ENCODE results near the gene BCL2L13. TPM values are rescaled to one million over a fixed set of nuclear protein-coding genes. Genes with fewer than 3 reads are reported as not detected.

BCL2L13 gene
- total RNA-seq, 1 donor from 2014 or later: 25.7 TPM

DNA sequence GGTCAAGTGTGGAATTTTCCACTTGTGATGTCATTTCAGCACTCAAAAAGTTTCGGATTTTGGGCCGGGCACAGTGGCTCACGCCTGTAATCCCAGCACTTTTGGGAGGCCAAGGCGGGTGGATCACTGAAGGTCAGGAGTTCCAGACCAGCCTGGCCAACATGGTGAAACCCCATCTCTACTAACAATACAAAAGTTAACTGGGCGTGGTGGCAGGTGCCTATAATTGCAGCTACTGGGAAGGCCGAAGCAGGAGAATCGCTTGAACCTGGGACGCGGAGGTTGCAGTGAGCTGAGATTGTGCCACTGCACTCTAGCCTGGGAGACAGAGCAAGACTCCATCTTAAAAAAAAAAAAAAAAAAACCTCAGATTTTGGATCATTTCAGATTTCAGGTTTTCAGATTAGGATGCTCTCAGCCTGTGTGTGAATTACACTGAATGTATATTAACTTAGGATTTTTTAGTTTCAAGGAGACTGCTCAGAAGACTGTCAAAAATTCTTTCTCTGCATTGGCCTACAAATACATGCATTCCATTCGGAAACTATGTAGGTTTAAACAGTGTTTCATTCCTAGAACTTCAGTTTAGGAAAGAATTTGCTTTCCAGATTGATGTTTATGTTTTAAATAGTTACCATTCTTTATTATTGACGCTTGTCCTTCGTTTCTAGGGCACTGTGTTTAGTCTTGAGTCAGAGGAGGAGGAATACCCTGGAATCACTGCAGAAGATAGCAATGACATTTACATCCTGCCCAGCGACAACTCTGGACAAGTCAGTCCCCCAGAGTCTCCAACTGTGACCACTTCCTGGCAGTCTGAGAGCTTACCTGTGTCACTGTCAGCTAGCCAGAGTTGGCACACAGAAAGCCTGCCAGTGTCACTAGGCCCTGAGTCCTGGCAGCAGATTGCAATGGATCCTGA is 87.7 kb downstream of the BCL2L13 start:
- DNase-seq (ENCODE audit: low read depth in 2 of 2): no peak

DNA sequence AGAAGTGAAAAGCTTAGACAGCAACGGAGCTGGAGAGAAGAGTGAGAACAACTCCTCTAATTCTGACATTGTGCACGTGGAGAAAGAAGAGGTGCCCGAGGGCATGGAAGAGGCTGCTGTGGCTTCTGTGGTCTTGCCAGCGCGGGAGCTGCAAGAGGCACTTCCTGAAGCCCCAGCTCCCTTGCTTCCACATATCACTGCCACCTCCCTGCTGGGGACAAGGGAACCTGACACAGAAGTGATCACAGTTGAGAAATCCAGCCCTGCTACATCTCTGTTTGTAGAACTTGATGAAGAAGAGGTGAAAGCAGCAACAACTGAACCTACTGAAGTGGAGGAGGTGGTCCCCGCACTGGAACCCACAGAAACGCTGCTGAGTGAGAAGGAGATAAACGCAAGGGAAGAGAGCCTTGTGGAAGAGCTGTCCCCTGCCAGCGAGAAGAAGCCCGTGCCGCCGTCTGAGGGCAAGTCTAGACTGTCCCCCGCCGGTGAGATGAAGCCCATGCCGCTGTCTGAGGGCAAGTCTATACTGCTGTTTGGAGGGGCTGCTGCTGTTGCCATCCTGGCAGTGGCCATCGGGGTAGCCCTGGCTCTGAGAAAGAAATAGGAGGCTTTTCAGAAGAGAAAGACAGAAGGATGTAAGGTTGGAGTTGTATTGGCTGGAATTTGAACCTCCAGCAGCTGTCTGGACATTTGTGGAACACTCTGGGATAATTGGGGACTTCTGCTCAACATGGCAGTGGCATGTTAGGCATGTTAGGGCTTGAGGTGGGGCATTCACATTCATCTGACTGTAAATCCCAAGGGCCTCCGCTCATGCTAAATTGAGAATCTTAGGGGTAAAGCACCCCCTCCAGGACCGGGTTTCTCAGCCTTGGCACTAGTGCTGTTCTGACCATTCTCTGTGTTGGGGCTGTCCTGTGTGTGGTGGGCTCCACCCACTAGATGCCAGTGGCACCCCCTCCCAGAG is 88.7 kb downstream of the BCL2L13 start:
- no peak for DNase-seq (ENCODE audit: low read depth in 2 of 2)

DNA sequence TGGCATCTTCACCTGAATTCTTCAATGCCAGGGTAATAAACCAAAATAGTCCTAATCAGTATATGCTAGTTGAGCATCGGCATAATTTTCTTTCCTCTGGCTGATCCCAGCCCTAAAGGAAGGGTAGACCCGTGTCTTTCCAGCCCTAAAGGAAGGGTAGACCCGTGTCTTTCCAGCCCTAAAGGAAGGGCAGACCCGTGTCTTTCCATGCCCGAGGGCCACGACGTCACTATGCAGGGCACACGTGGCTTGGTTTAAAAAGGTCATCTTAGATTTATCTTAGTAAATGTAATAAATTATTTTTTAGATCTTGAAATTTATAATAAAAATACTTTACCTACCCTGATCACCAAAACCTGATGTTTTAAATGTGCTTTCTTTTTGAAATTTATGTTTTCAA is 90.2 kb downstream of the BCL2L13 start:
- DNase-seq (ENCODE audit: low read depth in 2 of 2): no peak

DNA sequence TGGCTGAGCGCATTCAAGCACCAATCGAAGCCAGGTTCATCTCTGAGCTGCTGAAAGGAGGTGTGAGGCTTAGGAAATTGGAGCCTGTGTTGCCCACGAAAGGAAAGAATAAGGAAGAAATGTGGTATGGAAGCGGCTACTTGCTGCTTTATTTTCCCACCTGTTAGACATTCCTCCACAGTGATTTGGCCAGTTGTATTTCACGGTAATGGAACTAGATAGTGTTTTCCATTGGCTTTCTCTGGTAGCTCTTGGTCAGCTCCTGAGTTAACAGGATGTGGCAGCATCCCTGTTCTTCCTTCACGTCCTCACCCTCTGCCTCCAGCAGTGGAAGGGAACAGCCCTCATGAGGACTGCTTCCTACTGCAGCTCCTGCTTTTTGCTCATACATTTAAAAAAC is 91.0 kb downstream of the BCL2L13 start:
- no peak for DNase-seq (ENCODE audit: low read depth in 2 of 2)

GRCh38 chr22:17732251-17732854 is 93.8 kb downstream of the BCL2L13 start:
- no peak for DNase-seq (ENCODE audit: low read depth in 2 of 2)

GRCh38 chr22:17733466-17733865 is 94.9 kb downstream of the BCL2L13 start:
- DNase-seq (ENCODE audit: low read depth in 2 of 2): peak in 1 of 2 donors; percentile 35

DNA sequence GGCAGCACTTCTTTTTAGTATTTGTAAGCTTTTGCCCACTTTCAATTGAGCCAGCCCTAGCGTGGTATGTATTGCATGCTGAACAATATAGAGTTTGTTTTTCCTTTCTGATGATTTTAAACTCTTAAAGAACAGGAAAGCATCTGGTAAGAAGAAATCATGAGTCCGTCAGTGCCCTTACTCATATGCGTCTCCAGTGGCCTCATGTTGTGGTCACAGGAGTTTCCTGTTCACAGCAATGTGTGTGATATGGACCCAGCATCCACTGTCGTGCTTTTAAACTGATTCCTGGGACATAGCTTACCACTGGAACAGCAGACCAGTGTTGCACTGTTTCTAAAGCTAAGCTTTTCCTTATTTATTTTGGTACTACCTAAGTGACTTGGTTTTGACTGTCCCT is 95.6 kb downstream of the BCL2L13 start:
- peak in 1 of 2 donors; percentile 79 for DNase-seq (ENCODE audit: low read depth in 2 of 2)

DNA sequence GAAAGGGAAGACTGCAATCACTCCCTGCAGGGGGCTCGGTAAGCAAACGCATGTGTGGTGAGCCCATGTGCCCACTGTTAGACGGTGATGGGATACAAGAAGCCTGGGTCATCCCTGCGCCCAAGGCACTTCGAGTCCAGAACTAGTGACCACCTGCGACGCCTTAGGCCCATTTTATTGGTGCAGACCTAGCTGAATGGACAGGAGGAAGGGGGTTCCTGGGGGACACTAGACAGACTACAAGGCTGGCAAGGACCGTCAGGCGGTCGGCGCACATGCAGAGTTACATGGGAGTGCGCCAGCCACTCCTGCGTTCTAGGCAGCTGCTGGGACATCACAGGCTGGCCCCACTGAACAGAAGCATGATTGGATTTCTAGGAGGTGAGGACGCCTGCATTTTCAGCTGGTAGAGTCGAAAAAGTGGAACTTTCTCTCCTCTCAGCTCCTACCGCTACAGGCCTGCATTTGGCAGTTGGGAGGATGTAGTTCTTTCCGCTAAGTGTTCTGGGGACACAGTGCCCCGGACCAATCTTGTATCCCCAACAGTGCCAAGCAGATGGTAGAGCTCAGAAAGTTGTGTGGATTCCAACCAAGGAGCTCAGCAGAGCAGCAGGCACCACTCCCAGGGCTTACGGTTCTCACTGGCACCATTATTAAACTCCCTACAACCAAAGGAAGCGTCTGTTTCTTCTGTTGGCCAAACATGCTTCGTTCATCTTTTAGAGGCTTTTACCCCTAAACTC is 100.0 kb downstream of the BCL2L13 start:
- DNase-seq (ENCODE audit: low read depth in 2 of 2): no peak

DNA sequence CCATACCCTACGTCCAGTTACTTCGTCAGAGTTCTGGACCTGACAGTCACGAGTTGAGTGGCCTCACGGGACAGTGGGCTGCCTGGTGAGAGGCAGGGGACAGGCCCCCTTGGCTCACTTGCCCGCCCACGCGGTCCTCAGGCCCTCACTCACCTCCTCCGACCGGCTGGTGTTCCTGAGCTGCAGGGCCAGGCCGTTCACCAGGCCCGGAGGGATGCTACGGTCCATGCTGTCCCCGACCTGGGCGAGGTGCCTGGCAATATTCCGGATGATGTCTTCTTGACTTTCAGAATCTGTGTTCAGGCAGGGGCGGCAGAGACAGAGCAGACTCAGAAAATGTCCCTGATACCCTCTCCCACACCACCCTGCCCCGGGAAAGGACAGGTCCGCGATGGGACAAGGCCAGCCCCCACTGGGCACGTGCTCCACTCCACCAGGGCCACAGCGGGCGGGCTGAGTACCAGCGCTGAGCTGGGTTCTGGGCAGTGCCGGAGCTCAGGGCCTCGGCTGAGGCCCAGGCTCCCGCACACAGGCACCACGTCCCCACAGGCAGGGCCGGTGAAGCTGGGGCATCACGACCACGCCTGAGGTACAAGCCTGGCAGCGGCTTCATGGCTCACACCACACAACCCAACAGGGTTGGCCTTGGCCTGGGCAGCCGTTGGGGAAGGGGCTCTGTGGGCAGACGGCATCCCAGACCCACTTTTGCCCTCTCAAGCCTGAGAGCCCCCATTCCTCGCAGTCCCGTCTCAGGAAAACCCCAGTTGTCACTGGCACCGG is 100.8 kb downstream of the BCL2L13 start:
- DNase-seq (ENCODE audit: low read depth in 2 of 2): no peak

GRCh38 chr22:17741866-17742526 is 103.4 kb downstream of the BCL2L13 start:
- no peak for DNase-seq (ENCODE audit: low read depth in 2 of 2)

DNA sequence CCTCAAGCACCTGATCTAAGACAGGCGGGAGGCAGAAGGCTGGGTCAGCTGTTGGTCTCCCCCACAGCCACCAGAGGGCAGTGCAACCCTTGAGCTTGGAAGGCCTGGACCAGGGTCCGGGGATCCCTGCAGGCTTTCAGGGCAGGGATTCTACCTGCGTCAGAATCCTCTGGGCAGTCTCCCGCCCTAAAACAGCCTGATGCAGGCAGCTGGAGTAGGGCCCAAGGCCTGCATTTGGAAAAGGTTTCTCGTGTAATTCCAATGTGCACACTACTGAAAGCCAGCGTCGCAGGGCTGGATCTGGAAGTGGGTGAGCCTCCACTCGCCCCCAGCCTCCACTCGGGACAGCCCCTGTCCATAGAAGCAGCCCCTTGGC is 104.0 kb downstream of the BCL2L13 start:
- peak; percentile 36 to 73 for DNase-seq (ENCODE audit: low read depth in 2 of 2)

GRCh38 chr22:17743661-17744411 is 105.3 kb downstream of the BCL2L13 start:
- peak; percentile 50 to 53 for DNase-seq (ENCODE audit: low read depth in 2 of 2)

DNA sequence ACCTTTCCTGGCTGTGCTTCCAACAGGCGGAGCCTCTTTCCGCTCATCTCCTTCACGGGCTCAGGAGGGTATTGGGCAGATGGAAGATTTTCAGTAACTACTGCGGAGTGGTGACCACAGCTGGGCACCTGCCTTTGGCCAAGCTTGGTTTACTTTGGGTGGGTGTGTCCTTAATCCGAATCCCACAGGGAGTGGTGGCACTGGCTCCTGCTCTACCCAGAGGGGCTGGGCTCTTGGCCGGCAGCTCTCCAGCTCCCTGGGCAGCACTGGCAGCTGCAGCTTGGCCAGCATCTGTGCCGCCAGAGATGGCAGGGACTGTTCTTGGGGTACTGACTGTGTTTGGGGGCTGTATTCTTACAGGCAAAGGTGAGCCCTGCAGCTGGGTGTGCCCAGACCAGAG is 105.9 kb downstream of the BCL2L13 start:
- no peak for DNase-seq (ENCODE audit: low read depth in 2 of 2)

DNA sequence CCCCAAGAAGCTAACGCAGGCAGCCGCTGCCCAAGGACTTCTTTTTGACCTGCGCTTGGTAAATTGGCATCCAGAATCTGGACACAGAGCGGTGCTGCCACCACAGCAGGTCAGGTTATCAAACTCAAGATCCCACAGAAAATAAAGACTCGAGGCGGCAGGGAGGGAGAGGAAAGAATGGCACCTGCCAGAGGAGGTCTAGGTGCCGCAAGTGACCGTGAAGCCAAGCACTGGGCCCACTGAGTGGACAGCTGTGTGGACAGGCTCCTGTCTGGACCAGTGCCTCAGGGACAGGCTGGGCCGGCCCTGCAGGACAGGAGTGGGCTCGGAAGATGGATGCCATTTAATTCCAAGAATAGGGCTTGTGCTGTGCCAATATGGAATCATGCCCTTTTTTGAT is 108.4 kb downstream of the BCL2L13 start:
- DNase-seq (ENCODE audit: low read depth in 2 of 2): no peak

GRCh38 chr22:17748555-17749353 is 110.2 kb downstream of the BCL2L13 start:
- DNase-seq (ENCODE audit: low read depth in 2 of 2): no peak

DNA sequence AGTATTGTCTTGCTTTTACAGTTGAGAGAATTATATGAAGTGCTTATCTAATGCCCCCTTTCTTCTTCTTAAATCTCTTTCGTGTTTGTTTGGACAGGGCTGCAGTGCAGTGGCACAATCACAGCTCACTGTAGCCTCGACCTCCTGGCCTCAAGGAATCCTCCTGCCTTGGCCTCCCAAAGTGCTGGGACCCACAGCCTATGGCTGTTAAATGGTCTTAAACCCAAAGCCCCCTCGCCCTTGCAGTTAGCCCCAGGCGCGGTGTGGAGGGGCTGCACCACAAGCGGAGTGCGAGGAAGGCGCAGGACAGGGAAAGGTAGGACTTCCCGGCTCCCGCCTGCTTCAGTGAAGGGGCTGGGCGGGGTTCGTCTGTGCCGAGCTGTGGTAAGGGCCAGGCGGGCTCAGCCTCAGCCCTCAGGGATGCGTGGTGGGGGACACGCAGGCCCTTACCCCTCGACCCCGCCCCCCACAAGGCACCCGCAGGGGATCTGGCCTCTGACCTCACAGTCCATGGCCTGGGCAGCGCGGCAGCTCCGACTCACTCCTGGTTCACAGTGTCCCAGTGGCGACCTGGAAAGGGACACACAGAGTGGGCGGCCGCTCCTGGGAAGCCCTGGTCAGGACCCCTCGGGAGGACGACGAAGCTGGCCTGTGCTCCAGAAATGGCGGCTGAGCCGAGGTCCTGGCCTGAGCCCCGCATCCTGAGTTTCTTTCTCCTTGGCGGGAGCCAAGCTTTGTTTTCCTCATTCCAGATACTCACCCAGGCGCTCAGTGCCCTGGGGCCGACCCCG is 111.2 kb downstream of the BCL2L13 start:
- no peak for DNase-seq (ENCODE audit: low read depth in 2 of 2)

DNA sequence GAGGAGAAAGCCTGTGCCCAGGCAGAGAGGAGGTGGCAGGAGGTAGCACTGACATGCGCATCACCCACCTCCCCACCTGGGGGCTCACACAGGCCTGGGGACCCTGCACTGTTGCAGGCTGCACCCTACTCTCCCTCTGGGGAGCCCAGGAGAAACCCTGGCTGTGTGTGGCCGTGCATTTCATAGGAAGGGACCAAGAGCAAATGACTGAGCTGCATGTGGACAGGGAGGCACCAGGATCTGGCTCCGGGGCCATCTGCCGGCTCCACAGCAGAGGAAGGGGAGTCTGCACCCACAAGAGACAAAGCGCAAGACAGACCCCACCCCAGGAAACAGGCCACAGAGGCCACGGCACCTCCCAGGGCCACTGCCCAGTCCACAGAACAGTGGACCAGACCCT is 113.0 kb downstream of the BCL2L13 start:
- no peak for DNase-seq (ENCODE audit: low read depth in 2 of 2)
